Hepatocyte (in vitro differentiated cells): Measurements from ENCODE around the gene CHST8. TPM values are rescaled to one million over a fixed set of nuclear protein-coding genes. Genes with fewer than 3 reads are reported as not detected.

Experiments
- DNase-seq: peaks from one replicate; pipeline ENCODE4 v3.0.0-alpha.2; 2016; ENCODE audit warnings: low spot score
- H2AFZ ChIP-seq: fragments of 200-600 bp; sonication (generic); 2 replicates; pipeline ENCODE4 v1.6.0; 2016; ENCODE audit warnings: antibody characterized with exemption, mild to moderate bottlenecking
- H3K27ac ChIP-seq: fragments of 200-600 bp; sonication (generic); 2 replicates; pipeline ENCODE4 v1.5.1; 2016; ENCODE audit warnings: mild to moderate bottlenecking
- H3K27me3 ChIP-seq: fragments of 200-600 bp; sonication (generic); 2 replicates; pipeline ENCODE4 v1.6.1; 2016
- H3K36me3 ChIP-seq: fragments of 200-600 bp; sonication (generic); replicated peaks from 2 replicates; pipeline ENCODE4 v1.5.1; 2016; ENCODE audit warnings: low read depth; ENCODE audit not compliant: insufficient read depth
- H3K4me1 ChIP-seq: fragments of 200-600 bp; sonication (generic); 2 replicates; pipeline ENCODE4 v1.5.1; 2016; ENCODE audit warnings: mild to moderate bottlenecking, moderate library complexity; ENCODE audit not compliant: insufficient read depth
- H3K4me2 ChIP-seq: fragments of 200-600 bp; sonication (generic); 2 replicates; pipeline ENCODE4 v1.6.0; 2016
- H3K4me3 ChIP-seq: fragments of 200-600 bp; sonication (generic); 2 replicates; pipeline ENCODE4 v1.5.1; 2016; ENCODE audit warnings: mild to moderate bottlenecking
- H3K79me2 ChIP-seq: fragments of 200-600 bp; sonication (generic); 2 replicates; pipeline ENCODE4 v1.6.0; 2017; ENCODE audit warnings: mild to moderate bottlenecking
- H3K9me2 ChIP-seq: fragments of 200-600 bp; sonication (generic); replicated peaks from 2 replicates; pipeline ENCODE4 v1.6.0; 2017; ENCODE audit warnings: mild to moderate bottlenecking; ENCODE audit not compliant: insufficient read depth
- H3K9me3 ChIP-seq: fragments of 200-600 bp; sonication (generic); 2 replicates; pipeline ENCODE4 v1.5.1; 2016; ENCODE audit warnings: low read depth, mild to moderate bottlenecking
- H4K20me1 ChIP-seq: fragments of 200-600 bp; sonication (generic); 2 replicates; pipeline ENCODE4 v1.6.0; 2016; ENCODE audit warnings: mild to moderate bottlenecking; ENCODE audit not compliant: insufficient read depth, poor library complexity, severe bottlenecking
- CTCF ChIP-seq: fragments of 200-600 bp; sonication (generic); IDR thresholded peaks from 2 replicates; pipeline ENCODE4 v1.5.1; 2016; ENCODE audit warnings: antibody characterized with exemption, mild to moderate bottlenecking; ENCODE audit not compliant: poor library complexity
- EZH2 ChIP-seq: fragments of 200-600 bp; sonication (generic); IDR thresholded peaks from 2 replicates; pipeline ENCODE4 v1.6.1; 2016; ENCODE audit warnings: antibody characterized with exemption, mild to moderate bottlenecking, borderline replicate concordance
- EZH2phosphoT487 ChIP-seq: fragments of 200-600 bp; sonication (generic); IDR thresholded peaks from one replicate; pipeline ENCODE4 v1.6.1; 2018; ENCODE audit warnings: antibody characterized with exemption, mild to moderate bottlenecking, low read depth, moderate library complexity; ENCODE audit not compliant: unreplicated experiment, severe bottlenecking
- WGBS: methylation state at CpG from one replicate; pipeline ENCODE4 v1.1.6; 2016; ENCODE audit warnings: low lambda C conversion rate; ENCODE audit errors: missing lambda C conversion rate; 5-methylcytosine and 5-hydroxymethylcytosine counted together
- polyA plus RNA-seq: library from polyadenylated mRNA; unstranded; fragments of >200 nt; fragmentation: Nextera tagmentation; extraction: Ambion mirVana; gene quantifications from 2 replicates; pipeline ENCODE4 v1.2.1, GENCODE V29; 2016
- total RNA-seq: library from RNA; depleted of rRNA; stranded (reverse); fragments of >200 nt; gene quantifications from 2 replicates; pipeline ENCODE4 v1.2.3, GENCODE V29; 2014

Gene CHST8
- total and polyA plus RNA-seq, 2 experiments from 2014 or later, result 0.07 to 0.89 TPM

DNA sequence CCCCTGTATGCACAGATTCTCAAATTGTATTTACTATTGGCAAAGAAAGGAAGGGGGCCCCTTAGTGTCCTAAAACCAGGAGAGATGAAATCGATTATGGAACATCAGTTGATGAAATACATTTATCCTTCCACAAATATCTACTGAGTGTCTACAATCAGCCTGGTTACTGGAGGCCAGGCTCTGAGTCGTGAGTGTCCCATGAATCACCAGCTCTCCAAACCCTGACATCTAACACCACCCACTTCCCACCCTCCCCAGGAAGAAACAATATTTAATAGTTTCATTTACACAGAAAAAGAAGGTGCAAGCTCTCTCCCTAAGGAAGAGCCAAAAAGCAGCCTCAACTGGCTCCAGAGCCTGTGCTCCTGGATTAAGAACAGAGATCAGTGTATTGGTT is 200.1 kb downstream of the CHST8 start:
- H3K4me3 ChIP-seq, result no peak overlapping the region
- H3K79me2 ChIP-seq, result no peaks in the 10 kb centered on the region
- TF ChIP-seq EZH2 (no peak), CTCF (no peak), EZH2phosphoT487 (no peak)
- DNase-seq, result no peak
- no peak overlapping the region for H3K4me2 ChIP-seq
- H4K20me1 ChIP-seq, result no peaks in the 10 kb centered on the region
- no peak overlapping the region for H3K27ac ChIP-seq
- H3K9me3 ChIP-seq, result no peaks in the 10 kb centered on the region
- H2AFZ ChIP-seq, result no peak overlapping the region
- WGBS, result 85% methylated on average over 2 of the region's 2 CpGs
- no peaks in the 10 kb centered on the region for H3K27me3 ChIP-seq
- H3K9me2 ChIP-seq, result no peaks in the 10 kb centered on the region
- peaks cover 6% of the 10 kb centered on the region for H3K4me1 ChIP-seq
- H3K36me3 ChIP-seq, result no peaks in the 10 kb centered on the region

Other genes starting within 250 kb of the CHST8 start
- gene CEBPG, start 248.2 kb upstream of the CHST8 start, total RNA-seq, result 69.4 and 69.5 TPM in 2 replicates
- gene CEBPG, start 248.2 kb upstream of the CHST8 start, polyA plus RNA-seq, result 26.2 and 33.1 TPM in 2 replicates
- 141 and 168 TPM in 2 replicates for gene PEPD, start 100.2 kb upstream of the CHST8 start, total RNA-seq
- 168 and 175 TPM in 2 replicates for gene PEPD, start 100.2 kb upstream of the CHST8 start, polyA plus RNA-seq
- gene KCTD15, start 174.9 kb downstream of the CHST8 start, total RNA-seq, result 25.9 and 55.8 TPM in 2 replicates
- 8.4 and 10.1 TPM in 2 replicates for gene KCTD15, start 174.9 kb downstream of the CHST8 start, polyA plus RNA-seq